ENCODE measurements around the gene GOLGA6C.
"Not testable (repeated sequence)": the region's sequence is repeated elsewhere in the genome, so short reads cannot be mapped to it uniquely, and the experiment has no call there.

GOLGA6C gene, protein sequence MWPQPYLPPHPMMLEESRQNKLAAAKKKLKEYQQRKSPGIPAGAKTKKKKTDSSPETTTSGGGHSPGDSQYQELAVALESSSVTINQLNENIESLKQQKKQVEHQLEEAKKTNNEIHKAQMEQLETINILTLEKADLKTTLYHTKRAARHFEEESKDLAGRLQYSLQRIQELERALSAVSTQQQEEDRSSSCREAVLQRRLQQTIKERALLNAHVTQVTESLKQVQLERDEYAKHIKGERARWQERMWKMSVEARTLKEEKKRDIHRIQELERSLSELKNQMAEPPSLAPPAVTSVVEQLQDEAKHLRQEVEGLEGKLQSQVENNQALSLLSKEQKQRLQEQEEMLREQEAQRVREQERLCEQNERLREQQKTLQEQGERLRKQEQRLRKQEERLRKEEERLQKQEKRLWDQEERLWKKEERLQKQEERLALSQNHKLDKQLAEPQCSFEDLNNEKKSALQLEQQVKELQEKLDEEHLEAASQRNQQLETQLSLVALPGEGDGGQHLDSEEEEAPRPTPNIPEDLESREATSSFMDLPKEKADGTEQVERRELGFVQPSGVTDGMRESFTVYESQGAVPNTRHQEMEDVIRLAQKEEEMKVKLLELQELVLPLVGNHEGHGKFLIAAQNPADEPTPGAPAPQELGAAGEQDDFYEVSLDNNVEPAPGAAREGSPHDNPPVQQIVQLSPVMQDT

GRCh38 chr15:75258034-75258433, at the start of gene GOLGA6C:
GOLGA6C (plus strand) TSS chr15:75258334; CDS start chr15:75258599, 265 bp downstream.
- in situ Hi-C loops (cut with HindIII; ENCODE audit: low sequenced_read_pairs) = not testable (repeated sequence)

DNA sequence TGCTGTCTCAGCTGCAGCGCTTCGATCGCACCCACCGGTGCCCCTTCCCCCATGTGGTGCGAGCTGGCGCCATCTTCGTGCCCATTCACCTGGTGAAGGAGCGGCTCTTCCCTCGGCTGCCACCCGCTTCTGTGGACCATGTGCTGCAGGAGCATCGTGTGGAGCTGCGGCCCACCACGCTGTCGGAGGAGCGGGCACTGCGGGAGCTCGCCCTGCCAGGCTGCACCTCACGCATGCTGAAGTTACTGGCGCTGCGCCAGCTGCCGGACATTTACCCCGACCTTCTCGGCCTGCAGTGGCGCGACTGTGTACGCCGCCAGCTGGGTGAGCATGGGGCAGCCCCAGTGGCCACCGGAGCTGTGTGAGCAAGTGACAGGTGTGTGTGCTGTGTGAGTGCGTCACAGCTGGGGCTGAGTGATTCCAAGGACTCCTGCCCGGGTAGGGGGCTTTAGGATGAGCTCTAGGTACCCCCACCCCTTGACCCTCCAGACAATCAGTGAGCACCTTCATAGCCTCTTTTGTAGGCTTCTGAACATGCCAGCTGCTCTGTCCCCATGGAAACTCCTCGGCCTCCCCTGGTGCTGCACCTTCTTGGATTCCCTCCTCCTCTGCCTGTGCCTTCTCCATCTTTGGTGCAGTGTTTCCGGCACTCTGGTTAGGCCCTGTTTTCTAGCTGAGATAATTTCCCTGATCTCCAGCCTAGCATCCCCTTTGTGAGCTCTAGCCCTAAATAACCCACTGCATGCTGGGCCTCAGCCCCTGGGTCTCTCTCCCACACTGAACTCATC, 49.4 kb upstream of the GOLGA6C start:
- in situ Hi-C loops (cut with HindIII; ENCODE audit: low sequenced_read_pairs) = loop anchor here (25.0 kb wide), 1 partner anchor 104 kb away; no protein-coding TSS in a partner anchor

DNA sequence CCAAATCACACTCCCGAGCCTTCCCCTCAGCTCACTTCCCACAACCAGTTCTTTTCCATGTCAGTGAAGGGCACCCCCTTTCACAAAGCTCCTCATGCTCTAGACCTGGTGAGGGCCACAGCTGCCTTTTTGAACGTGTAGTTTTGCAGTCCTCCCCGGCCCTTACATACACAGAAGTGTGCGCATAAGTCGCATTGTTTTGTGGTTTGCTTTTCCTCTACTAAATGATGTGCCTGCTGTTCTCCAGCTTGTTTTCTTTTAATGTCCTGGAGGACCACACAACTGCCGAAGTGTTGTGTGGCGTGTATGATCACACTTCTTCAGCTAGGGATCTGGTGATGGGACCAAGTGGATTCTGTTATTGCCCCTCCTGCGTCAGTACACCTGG, 48.9 kb upstream of the GOLGA6C start:
- in situ Hi-C loops (cut with HindIII; ENCODE audit: low sequenced_read_pairs) = loop anchor here (25.0 kb wide), 1 partner anchor 103 kb away; no protein-coding TSS in a partner anchor

DNA sequence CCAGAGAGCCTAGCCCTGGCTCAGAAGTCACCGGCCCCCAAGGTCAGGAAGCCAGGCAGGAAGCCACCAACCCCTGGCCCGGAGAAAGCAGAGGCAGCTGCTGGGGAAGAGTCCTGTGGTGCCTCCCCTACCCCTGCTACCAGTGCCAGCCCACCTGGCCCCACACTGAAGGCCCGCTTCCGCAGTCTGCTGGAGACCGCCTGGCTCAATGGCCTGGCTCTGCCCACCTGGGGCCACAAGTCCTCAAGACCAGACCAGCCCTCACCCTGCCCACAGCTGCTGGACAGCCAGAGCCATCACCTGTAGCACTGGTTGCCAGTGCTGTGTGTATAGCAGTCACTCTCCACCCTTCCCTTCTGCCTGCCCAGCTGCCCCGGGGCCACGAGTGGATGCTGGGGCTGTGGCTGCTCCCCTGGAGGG, 47.3 kb upstream of the GOLGA6C start:
- in situ Hi-C loops (cut with HindIII; ENCODE audit: low sequenced_read_pairs) = loop anchor here (25.0 kb wide), 1 partner anchor 101 kb away; no protein-coding TSS in a partner anchor

- in situ Hi-C loops (cut with HindIII; ENCODE audit: low sequenced_read_pairs) = loop anchor here (25.0 kb wide), 1 partner anchor 101 kb away; no protein-coding TSS in a partner anchor
Observed at GRCh38 chr15:75211436-75212199, 46.5 kb upstream of the GOLGA6C start.

DNA sequence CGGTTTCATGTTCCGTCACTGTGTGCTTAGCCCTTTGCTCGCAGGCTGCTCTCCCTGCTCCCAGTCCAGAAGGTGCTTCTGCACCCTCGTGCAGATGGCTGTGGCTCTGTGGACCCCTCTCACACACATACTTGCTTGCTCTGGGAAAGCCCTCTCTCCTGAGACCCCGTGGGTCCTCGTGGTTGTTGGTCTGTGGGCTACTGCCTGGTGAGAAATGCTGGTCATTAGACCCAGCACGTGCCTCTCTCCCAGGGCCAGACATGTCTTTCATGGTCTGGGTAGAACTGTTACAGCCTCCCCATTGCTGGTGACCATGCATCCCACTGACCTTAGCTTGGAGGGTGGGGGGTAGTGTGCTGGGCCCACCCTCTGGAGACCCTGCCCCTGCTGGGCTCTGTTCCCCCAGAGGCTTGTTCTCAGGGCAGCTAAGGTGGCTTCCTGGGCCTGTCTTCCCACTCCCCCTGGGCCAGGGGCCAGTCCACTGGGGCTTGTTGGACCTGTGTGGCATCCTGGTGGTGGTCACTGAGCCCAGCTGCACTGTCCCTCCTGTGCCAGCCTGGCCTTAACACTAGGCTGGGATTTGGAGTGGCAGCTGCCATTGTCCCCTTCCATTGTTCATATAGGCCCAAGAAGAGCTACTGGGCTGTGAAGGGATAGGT, 45.8 kb upstream of the GOLGA6C start:
- in situ Hi-C loops (cut with HindIII; ENCODE audit: low sequenced_read_pairs) = loop anchor here (25.0 kb wide), 1 partner anchor 100 kb away; no protein-coding TSS in a partner anchor

DNA sequence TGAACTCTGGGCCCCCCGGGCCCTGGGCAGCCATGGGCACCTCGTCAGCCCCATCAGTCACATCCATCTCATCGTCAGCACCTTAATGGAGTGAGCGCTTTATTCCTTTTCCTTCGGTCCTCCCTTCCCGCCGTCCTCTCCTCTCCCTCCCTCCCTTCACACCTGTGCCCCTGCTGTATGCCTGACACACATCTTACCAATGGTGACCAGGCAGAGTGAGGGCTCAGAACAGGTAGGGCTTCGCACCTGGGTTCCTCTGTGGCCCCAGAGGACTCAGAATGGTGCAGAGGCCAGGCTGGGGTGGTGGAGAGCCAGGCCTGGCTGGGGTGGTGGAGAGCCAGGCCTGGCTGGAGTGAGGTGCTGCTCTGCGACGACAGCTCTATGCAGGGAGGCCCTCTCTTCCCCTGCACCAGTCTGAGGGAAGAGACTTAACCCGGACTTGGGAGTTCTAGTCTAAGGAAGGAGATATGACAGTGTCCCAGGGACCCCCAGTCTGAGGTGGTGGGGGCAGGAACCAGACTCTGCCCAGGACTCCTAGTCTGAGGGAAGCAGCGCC, 44.8 kb upstream of the GOLGA6C start:
- in situ Hi-C loops (cut with HindIII; ENCODE audit: low sequenced_read_pairs) = loop anchor here (25.0 kb wide), 1 partner anchor 99 kb away; no protein-coding TSS in a partner anchor

GRCh38 chr15:75213768-75214221, 44.3 kb upstream of the GOLGA6C start:
- in situ Hi-C loops (cut with HindIII; ENCODE audit: low sequenced_read_pairs) = loop anchor here (25.0 kb wide), 1 partner anchor 99 kb away; no protein-coding TSS in a partner anchor

DNA sequence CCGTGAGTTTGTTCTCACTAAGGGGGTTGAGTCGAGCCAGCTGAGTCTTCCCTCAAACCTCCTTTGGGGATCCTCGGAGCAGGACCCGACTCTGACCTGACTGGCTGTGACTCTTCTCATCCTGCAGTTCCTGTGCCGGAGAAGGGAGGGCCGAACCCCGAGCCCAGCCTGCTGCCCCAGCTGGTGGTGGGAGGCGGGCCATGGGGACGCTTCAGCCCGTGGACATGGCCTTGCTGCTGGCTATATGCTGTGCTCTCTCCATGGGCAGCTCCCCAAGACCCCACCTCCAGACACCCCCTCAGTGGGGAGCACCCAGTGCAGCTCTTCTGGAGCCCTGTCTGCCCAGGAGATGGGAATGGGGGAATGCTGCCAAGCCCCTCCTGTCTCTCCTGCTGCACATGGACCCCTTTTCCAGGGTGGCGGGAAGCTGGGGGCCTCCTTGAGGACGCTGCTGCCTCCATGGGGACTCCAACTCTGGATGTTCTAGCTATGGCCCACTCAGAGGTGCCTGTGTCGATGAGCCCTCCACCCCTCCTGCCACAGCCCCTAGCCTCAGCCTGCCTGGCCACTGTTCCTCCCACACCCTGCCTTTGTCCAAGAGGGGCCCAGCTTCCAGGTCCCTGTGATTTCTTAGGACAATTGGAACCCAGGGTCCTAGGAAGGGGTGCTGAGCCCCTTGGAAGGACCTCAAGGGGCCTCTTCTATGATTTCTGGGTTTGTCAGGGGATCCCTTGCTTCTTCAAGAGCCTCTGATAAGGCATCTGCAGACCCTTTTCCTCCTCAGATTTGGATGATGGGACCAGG, 43.6 kb upstream of the GOLGA6C start:
- in situ Hi-C loops (cut with HindIII; ENCODE audit: low sequenced_read_pairs) = loop anchor here (25.0 kb wide), 1 partner anchor 98 kb away; no protein-coding TSS in a partner anchor

GRCh38 chr15:75215107-75216004, 42.8 kb upstream of the GOLGA6C start:
- in situ Hi-C loops (cut with HindIII; ENCODE audit: low sequenced_read_pairs) = loop anchor here (25.0 kb wide), 1 partner anchor 97 kb away; no protein-coding TSS in a partner anchor

- in situ Hi-C loops (cut with HindIII; ENCODE audit: low sequenced_read_pairs) = loop anchor here (25.0 kb wide), 1 partner anchor 95 kb away; no protein-coding TSS in a partner anchor
Observed at GRCh38 chr15:75217012-75217411, 41.1 kb upstream of the GOLGA6C start.

GRCh38 chr15:75217574-75217973, 40.6 kb upstream of the GOLGA6C start:
- in situ Hi-C loops (cut with HindIII; ENCODE audit: low sequenced_read_pairs) = loop anchor here (25.0 kb wide), 1 partner anchor 95 kb away; no protein-coding TSS in a partner anchor

DNA sequence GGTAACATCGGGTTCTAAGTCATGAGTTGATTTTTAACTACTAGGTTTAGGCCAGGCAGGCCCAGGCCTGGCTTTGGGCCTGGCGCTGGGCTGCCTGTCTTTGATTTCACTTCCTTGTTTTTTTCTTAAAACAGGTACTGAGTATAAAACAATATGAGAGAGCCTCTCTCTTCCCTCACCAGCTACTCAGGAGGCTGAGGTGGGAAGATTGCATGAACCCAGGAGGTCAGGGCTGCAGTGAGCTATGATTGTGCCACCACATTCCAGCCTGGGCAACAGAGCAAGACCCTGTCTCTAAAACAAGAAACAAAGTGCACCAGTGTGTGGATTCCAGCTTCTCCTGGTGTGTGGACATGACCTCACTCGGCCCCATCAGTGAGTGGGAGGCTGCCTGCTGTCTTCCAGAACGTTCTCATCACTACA, 38.6 kb upstream of the GOLGA6C start:
- in situ Hi-C loops (cut with HindIII; ENCODE audit: low sequenced_read_pairs) = loop anchor here (25.0 kb wide), 1 partner anchor 93 kb away; no protein-coding TSS in a partner anchor

GRCh38 chr15:75223688-75224087, 34.4 kb upstream of the GOLGA6C start:
- in situ Hi-C loops (cut with HindIII; ENCODE audit: low sequenced_read_pairs) = loop anchor here (25.0 kb wide), 1 partner anchor 89 kb away; no protein-coding TSS in a partner anchor

DNA sequence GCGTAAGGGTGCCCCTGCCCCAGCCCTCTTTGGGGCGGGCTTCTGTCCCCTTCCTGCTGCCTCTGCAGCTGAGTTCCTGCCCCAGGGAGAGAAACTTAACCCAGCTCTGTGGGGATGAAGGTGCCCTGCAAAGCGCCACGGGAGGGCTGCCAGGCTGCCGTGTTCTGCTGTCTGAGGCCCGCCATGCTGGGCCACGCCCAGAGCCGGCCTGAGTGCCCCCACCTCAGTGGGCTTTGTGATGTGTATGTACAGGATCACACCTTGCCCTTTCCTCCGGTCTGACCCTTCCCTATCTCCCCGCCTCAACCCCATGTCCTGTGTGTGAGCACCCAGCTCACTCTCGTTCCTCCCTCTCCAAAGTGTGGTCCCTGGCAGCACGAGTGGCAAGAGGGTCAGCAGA, 33.9 kb upstream of the GOLGA6C start:
- in situ Hi-C loops (cut with HindIII; ENCODE audit: low sequenced_read_pairs) = loop anchor here (25.0 kb wide), 1 partner anchor 88 kb away; no protein-coding TSS in a partner anchor

GRCh38 chr15:75225102-75225836, 32.9 kb upstream of the GOLGA6C start:
- in situ Hi-C loops (cut with HindIII; ENCODE audit: low sequenced_read_pairs) = not testable (repeated sequence)
